ENCODE measurements around the gene ILK. TPM values are rescaled to one million over a fixed set of nuclear protein-coding genes. Genes with fewer than 3 reads are reported as not detected.
A peak's percentile ranks its signal among the peaks of the same experiment; 100 is the strongest.

Gene ILK
- total RNA-seq, 2 experiments from 2014 or later, result 135 to 138 TPM

GRCh38 chr11:6612213-6613041, 8.9 kb downstream of the ILK start, which contains the start of gene TAF10:
TSS of gene TAF10 (minus strand) at chr11:6612216. CDS start at chr11:6612189, 27 bp downstream.
- peak; percentile 96 for DNase-seq
- POLR2A ChIA-PET, result interaction anchor here (0.7 to 3.6 kb wide), 27 partner anchors 9 to 923 kb away, joined by 3 to 37 read pairs (median 4); partner anchors contain the start of genes APBB1, ARFIP2, ILK and MRPL17
- Mint-ChIP-seq H3K4me3 (peak within 1 kb of the TSS; percentile 88), H3K27me3 (no peaks in the 10 kb centered on the region), H3K9me3 (no peaks in the 10 kb centered on the region), H3K4me1 (peaks cover 47% of the 10 kb centered on the region), H3K27ac (peak within 1 kb of the TSS; percentile 87), H3K36me3 (ENCODE audit: low read depth) (peaks cover 59% of the 10 kb centered on the region)
- CTCF ChIA-PET, result interaction anchor here (0.6 to 3.1 kb wide), 15 partner anchors 8 to 234 kb away, joined by 3 to 30 read pairs (median 3); partner anchors contain the start of genes ARFIP2, ILK, MRPL17 and RRP8

DNA sequence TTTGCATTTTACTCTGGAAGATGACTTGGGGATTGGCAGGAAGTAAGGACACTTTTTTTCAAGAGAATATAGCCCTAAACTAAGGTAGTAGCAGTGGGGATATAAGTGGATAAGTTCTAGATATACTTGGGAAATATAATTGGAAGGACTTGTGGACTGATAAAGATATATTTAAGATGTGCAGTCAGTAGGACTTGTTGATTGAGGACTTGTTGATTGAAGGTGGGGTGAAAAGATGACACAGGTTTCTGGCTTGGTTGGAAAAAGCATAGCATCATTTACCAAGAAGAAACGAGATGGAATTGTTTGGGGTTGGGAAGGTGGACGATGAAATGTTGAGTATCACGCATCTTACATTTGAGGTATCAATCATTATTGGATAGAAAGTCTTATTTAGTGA, 9.9 kb downstream of the ILK start:
- peaks cover 36% of the 10 kb centered on the region for H3K4me1 Mint-ChIP-seq
- H3K4me3 Mint-ChIP-seq, result no peak overlapping the region
- ChIA-PET POLR2A (interaction anchor here (0.8 to 3.6 kb wide), 11 partner anchors 8 to 212 kb away, joined by 3 to 37 read pairs (median 5); partner anchors contain the start of genes ARFIP2, ILK, MRPL17 and RRP8), CTCF (interaction anchor here (0.7 to 3.1 kb wide), 10 partner anchors 8 to 235 kb away, joined by 3 to 30 read pairs (median 3); partner anchors contain the start of genes ILK, MRPL17 and RRP8)
- H3K9me3 Mint-ChIP-seq, result no peaks in the 10 kb centered on the region
- H3K27me3 Mint-ChIP-seq, result no peaks in the 10 kb centered on the region
- no peak overlapping the region for H3K27ac Mint-ChIP-seq
- DNase-seq, result no peak
- H3K36me3 Mint-ChIP-seq (ENCODE audit: low read depth), result peaks cover 49% of the 10 kb centered on the region

DNA sequence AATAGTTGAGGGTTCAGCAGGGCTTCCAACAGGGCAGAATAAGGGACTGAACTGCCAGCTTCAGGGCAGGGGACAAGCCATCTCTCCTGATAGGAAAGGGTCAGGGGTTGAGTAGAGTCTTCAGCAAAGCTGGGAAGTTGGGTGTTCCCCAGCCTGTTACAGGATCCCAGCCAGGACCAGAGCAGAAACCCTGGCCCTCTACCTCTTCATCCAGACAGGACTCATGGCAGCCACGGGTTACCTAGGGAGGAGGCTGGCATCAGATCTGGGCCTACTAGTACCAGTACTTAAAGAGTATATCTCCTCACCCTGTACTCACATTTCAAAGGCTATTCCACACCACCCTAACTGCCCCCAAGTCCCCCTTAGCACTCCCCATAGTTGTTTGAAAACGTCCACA, 10.9 kb downstream of the ILK start:
- ChIA-PET CTCF (interaction anchor here (1.0 kb wide), 1 partner anchor 69 kb away, joined by 3 read pairs; the partner anchor contains the start of gene MRPL17), POLR2A (interaction anchor here (3.6 kb wide), 1 partner anchor 11 kb away, joined by 27 read pairs; the partner anchor contains the start of genes ILK and RRP8)
- no peaks in the 10 kb centered on the region for H3K27me3 Mint-ChIP-seq
- H3K36me3 Mint-ChIP-seq (ENCODE audit: low read depth), result peaks cover 40% of the 10 kb centered on the region
- no peaks in the 10 kb centered on the region for H3K9me3 Mint-ChIP-seq
- H3K4me3 Mint-ChIP-seq, result no peak overlapping the region
- DNase-seq, result no peak
- H3K4me1 Mint-ChIP-seq, result peaks cover 28% of the 10 kb centered on the region
- H3K27ac Mint-ChIP-seq, result no peak overlapping the region

GRCh38 chr11:6615046-6615445, 11.5 kb downstream of the ILK start:
- CTCF ChIA-PET, result no interaction called here
- H3K27me3 Mint-ChIP-seq, result no peaks in the 10 kb centered on the region
- H3K4me3 Mint-ChIP-seq, result no peak overlapping the region
- peaks cover 34% of the 10 kb centered on the region for H3K36me3 Mint-ChIP-seq (ENCODE audit: low read depth)
- DNase-seq, result no peak
- POLR2A ChIA-PET, result interaction anchor here (1.3 kb wide), 1 partner anchor 8 kb away, joined by 5 read pairs; no protein-coding TSS in a partner anchor
- H3K27ac Mint-ChIP-seq, result no peak overlapping the region
- peaks cover 22% of the 10 kb centered on the region for H3K4me1 Mint-ChIP-seq
- no peaks in the 10 kb centered on the region for H3K9me3 Mint-ChIP-seq

GRCh38 chr11:6615882-6616585, 12.5 kb downstream of the ILK start:
- POLR2A ChIA-PET, result interaction anchor here (1.3 kb wide), 1 partner anchor 9 kb away, joined by 5 read pairs; no protein-coding TSS in a partner anchor
- Mint-ChIP-seq H3K4me3 (no peak overlapping the region), H3K9me3 (no peaks in the 10 kb centered on the region), H3K36me3 (ENCODE audit: low read depth) (peaks cover 24% of the 10 kb centered on the region), H3K4me1 (peaks cover 12% of the 10 kb centered on the region), H3K27ac (no peak overlapping the region), H3K27me3 (no peaks in the 10 kb centered on the region)
- CTCF ChIA-PET, result interaction anchor here (0.5 to 1.3 kb wide), 2 partner anchors 67 to 240 kb away, joined by 3 to 6 read pairs; partner anchors contain the start of gene MRPL17
- DNase-seq, result no peak

GRCh38 chr11:6616596-6617250, 13.1 kb downstream of the ILK start:
- Mint-ChIP-seq H3K36me3 (ENCODE audit: low read depth) (peaks cover 18% of the 10 kb centered on the region), H3K4me3 (peak overlapping the region; percentile 18), H3K4me1 (peaks cover 6% of the 10 kb centered on the region), H3K9me3 (no peaks in the 10 kb centered on the region), H3K27me3 (no peaks in the 10 kb centered on the region), H3K27ac (no peak overlapping the region)
- ChIA-PET POLR2A (interaction anchor here (1.3 to 6.6 kb wide), 4 partner anchors 10 to 66 kb away, joined by 5 to 108 read pairs (median 34); partner anchors contain the start of genes ILK, MRPL17 and RRP8), CTCF (interaction anchor here (0.5 to 4.4 kb wide), 5 partner anchors 51 to 241 kb away, joined by 3 to 59 read pairs (median 6); partner anchors contain the start of gene MRPL17)
- no peak for DNase-seq

DNA sequence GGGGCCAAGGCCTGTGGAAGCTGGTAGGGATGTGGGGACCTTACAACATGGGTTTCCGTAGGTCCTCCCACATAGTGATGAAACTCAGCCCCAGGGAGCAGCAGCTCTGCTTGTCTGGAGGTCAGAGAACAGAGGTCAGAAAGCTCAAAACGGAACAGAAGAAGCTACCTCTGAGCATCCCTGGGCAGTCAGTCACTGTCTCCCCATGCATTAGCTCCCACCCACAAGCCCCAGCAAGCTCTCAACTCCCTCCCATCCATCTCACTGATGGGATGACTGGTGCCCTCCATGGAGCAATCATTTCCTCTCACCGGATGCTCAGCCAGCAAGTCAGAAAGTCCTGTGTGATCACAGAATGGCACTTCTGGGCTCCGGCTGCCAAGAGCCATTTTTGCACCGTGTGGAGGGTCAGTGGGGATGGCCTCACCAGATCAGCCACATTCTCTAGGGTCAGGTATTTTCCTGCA, 13.8 kb downstream of the ILK start:
- H3K4me1 Mint-ChIP-seq, result peaks cover 6% of the 10 kb centered on the region
- peaks cover 18% of the 10 kb centered on the region for H3K36me3 Mint-ChIP-seq (ENCODE audit: low read depth)
- H3K4me3 Mint-ChIP-seq, result no peak overlapping the region
- ChIA-PET CTCF (interaction anchor here (0.6 to 4.4 kb wide), 13 partner anchors 8 to 238 kb away, joined by 3 to 59 read pairs (median 4); partner anchors contain the start of genes ILK, MRPL17 and RRP8), POLR2A (interaction anchor here (0.8 to 6.6 kb wide), 13 partner anchors 10 to 239 kb away, joined by 3 to 108 read pairs (median 15); partner anchors contain the start of genes APBB1, ARFIP2, ILK and MRPL17)
- DNase-seq, result no peak
- H3K27ac Mint-ChIP-seq, result no peak overlapping the region
- no peaks in the 10 kb centered on the region for H3K9me3 Mint-ChIP-seq
- no peaks in the 10 kb centered on the region for H3K27me3 Mint-ChIP-seq

GRCh38 chr11:6618117-6619003, 14.8 kb downstream of the ILK start:
- DNase-seq, result peak; percentile 77
- H3K27ac Mint-ChIP-seq, result no peak overlapping the region
- peaks cover 18% of the 10 kb centered on the region for H3K36me3 Mint-ChIP-seq (ENCODE audit: low read depth)
- no peaks in the 10 kb centered on the region for H3K27me3 Mint-ChIP-seq
- no peaks in the 10 kb centered on the region for H3K9me3 Mint-ChIP-seq
- ChIA-PET CTCF (interaction anchor here (0.6 to 4.4 kb wide), 29 partner anchors 9 to 240 kb away, joined by 3 to 59 read pairs (median 3); partner anchors contain the start of genes ARFIP2, ILK, MRPL17 and RRP8), POLR2A (interaction anchor here (0.8 to 6.6 kb wide), 24 partner anchors 8 to 298 kb away, joined by 3 to 108 read pairs (median 6); partner anchors contain the start of genes APBB1, ARFIP2, CAVIN3 and ILK)
- H3K4me1 Mint-ChIP-seq, result peaks cover 6% of the 10 kb centered on the region
- no peak overlapping the region for H3K4me3 Mint-ChIP-seq

DNA sequence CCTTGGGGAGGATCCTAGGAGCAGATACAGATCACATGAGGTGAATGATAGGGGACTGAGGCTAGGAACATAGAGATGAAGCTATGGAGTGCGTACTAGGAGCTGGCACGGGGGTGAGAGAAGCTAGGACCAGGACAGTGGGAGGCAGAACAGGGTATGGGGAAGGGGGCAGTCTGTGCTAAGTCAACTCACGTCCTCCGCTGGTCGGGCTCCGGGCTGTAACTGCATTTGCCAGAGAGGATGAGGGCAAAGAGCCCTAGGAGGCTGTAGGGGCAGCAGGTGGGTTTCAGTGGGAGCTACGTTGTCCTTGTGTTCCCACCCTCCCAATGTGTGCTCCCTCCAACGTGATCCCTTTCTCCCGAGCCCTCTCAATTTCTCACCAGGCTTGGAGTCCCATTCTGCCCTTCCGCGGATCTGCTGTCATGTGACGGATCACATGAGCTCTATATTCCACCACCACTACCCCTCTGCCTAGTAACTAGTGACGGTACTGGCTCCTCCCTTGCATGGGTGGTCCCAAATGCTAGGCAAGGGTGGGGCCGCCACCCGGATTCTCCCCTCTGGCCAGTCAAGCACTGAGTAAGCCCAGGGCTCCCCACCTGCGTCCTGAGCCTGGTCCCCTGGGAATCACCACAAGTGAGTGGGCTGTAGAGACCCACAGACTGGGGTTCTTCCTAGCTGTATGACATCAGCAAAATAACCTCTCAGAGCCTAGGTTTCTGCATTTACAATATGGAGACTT, 15.6 kb downstream of the ILK start, which contains the start of gene TPP1:
Gene TPP1, minus strand, starts transcription at position 419 of the 742 bp plus-strand sequence. Its CDS starts 22 bp downstream, at position 397.
- H3K4me3 Mint-ChIP-seq, result no peak within 1 kb of the TSS
- H3K9me3 Mint-ChIP-seq, result no peaks in the 10 kb centered on the region
- POLR2A ChIA-PET, result interaction anchor here (0.6 to 6.6 kb wide), 23 partner anchors 8 to 299 kb away, joined by 3 to 108 read pairs (median 6); partner anchors contain the start of genes APBB1, ARFIP2, CAVIN3 and ILK
- H3K27ac Mint-ChIP-seq, result no peak within 1 kb of the TSS
- DNase-seq, result peak; percentile 92
- CTCF ChIA-PET, result interaction anchor here (0.7 to 4.4 kb wide), 24 partner anchors 9 to 240 kb away, joined by 3 to 59 read pairs (median 3); partner anchors contain the start of genes ARFIP2, ILK, MRPL17 and RRP8
- no peaks in the 10 kb centered on the region for H3K27me3 Mint-ChIP-seq
- H3K36me3 Mint-ChIP-seq (ENCODE audit: low read depth), result peaks cover 18% of the 10 kb centered on the region
- H3K4me1 Mint-ChIP-seq, result peaks cover 6% of the 10 kb centered on the region

- H3K9me3 Mint-ChIP-seq, result no peaks in the 10 kb centered on the region
- no peaks in the 10 kb centered on the region for H3K27me3 Mint-ChIP-seq
- no peak overlapping the region for H3K4me3 Mint-ChIP-seq
- peaks cover 13% of the 10 kb centered on the region for H3K36me3 Mint-ChIP-seq (ENCODE audit: low read depth)
- H3K27ac Mint-ChIP-seq, result no peak overlapping the region
- H3K4me1 Mint-ChIP-seq, result peaks cover 6% of the 10 kb centered on the region
- ChIA-PET CTCF (interaction anchor here (0.8 to 4.4 kb wide), 4 partner anchors 9 to 63 kb away, joined by 3 to 59 read pairs (median 22); partner anchors contain the start of genes MRPL17 and TAF10), POLR2A (interaction anchor here (1.4 to 6.6 kb wide), 4 partner anchors 9 to 63 kb away, joined by 3 to 108 read pairs (median 13); partner anchors contain the start of genes ILK, MRPL17, RRP8 and TAF10)
- no peak for DNase-seq
These were observed 17.1 kb downstream of the ILK start for GRCh38 chr11:6620636-6621035.
